Measurements from ENCODE around the gene TMEM190.

TMEM190 gene

GRCh38 chr19:55373306-55373992 is 3.2 kb upstream of the TMEM190 start:
- H3K9me3 Mint-ChIP-seq: no peaks in the 10 kb centered on the region
- H3K4me1 Mint-ChIP-seq (ENCODE audit: low read depth): peaks cover 21% of the 10 kb centered on the region
- H3K4me3 Mint-ChIP-seq: no peak overlapping the region
- H3K27ac Mint-ChIP-seq: peak overlapping the region; percentile 71
- H3K27me3 Mint-ChIP-seq: peaks cover 36% of the 10 kb centered on the region
- no peaks in the 10 kb centered on the region for H3K36me3 Mint-ChIP-seq (ENCODE audit: low read depth)

DNA sequence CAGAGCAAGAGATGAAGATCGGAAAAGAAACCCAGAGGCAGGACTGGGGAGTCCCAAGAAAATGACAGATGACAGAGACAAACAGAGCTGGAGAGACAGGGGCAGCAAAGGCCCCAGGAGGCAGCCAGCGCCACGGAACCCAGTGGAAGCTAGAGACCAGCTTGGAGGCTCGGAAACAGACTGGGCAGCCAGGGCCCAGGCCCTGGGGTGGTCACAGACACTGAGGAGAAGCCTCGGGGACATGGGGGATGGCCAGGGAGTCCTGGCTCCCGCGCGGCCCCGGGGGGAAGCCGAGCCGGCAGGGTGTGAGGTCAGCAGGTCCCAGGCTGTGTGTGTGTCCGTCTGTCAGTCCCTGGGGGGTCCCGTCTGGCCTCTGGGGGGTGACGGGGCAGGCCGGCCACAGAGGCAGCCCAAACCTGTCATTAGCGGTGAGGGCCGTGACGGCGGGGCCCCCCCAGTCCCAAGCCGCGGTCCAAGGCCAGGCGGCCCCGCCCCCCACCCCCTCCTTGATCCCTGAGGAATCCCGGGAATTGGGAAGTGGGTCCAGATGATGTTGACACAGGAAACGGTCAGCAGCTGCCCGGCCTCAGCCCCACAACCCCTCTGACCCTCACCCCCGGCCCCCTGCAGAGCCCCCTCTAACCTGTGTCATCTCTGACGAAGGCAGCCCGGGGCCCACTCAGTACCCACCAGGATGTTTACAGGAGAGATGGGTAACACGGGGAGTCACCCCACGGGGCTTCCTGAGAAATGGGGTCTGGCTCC is 2.5 kb upstream of the TMEM190 start:
- no peaks in the 10 kb centered on the region for H3K36me3 Mint-ChIP-seq (ENCODE audit: low read depth)
- peaks cover 36% of the 10 kb centered on the region for H3K27me3 Mint-ChIP-seq

GRCh38 chr19:55377356-55378131 is 918 bp downstream of the TMEM190 start:
- no peak overlapping the region for H3K27ac Mint-ChIP-seq
- no peaks in the 10 kb centered on the region for H3K9me3 Mint-ChIP-seq
- H3K4me3 Mint-ChIP-seq: no peak overlapping the region
- H3K4me1 Mint-ChIP-seq (ENCODE audit: low read depth): peaks cover 10% of the 10 kb centered on the region
- H3K36me3 Mint-ChIP-seq (ENCODE audit: low read depth): peaks cover 5% of the 10 kb centered on the region
- H3K27me3 Mint-ChIP-seq: peaks cover 11% of the 10 kb centered on the region

More for the DNA sequence above, 2.5 kb upstream of the TMEM190 start:
- Mint-ChIP-seq H3K27ac (peak overlapping the region; percentile 71), H3K4me1 (ENCODE audit: low read depth) (peaks cover 21% of the 10 kb centered on the region), H3K9me3 (no peaks in the 10 kb centered on the region), H3K4me3 (no peak overlapping the region)

DNA sequence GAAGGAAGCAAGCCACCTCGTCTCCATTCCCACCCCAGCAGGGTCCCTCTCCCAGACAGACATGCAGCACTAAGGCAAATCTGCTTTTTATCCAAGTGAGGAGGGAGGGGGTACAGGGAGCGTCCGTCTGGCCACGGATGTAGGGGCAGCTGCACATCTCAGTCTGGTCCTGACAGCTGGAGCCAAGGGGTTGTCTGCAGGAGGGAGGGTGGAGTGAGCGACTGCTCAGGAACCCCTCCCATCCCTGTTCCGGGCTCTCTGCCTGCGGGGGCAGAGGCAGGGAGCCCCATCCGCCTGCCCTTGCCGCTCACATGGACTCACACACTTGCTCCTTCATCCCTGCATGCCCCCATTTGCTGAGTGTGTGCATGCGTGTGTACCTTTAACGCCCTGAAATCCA is 2.5 kb downstream of the TMEM190 start:
- peaks cover 6% of the 10 kb centered on the region for H3K27me3 Mint-ChIP-seq

GRCh38 chr19:55382013-55382412 is 5.4 kb downstream of the TMEM190 start:
- no peak overlapping the region for H3K27ac Mint-ChIP-seq
- peaks cover 29% of the 10 kb centered on the region for H3K4me1 Mint-ChIP-seq (ENCODE audit: low read depth)
- peaks cover 19% of the 10 kb centered on the region for H3K36me3 Mint-ChIP-seq (ENCODE audit: low read depth)
- H3K27me3 Mint-ChIP-seq: no peaks in the 10 kb centered on the region
- no peaks in the 10 kb centered on the region for H3K9me3 Mint-ChIP-seq
- peak overlapping the region; percentile 90 for H3K4me3 Mint-ChIP-seq

More for the DNA sequence above, 2.5 kb downstream of the TMEM190 start:
- peaks cover 15% of the 10 kb centered on the region for H3K4me1 Mint-ChIP-seq (ENCODE audit: low read depth)
- H3K36me3 Mint-ChIP-seq (ENCODE audit: low read depth): peaks cover 5% of the 10 kb centered on the region
- no peak overlapping the region for H3K27ac Mint-ChIP-seq
- H3K9me3 Mint-ChIP-seq: no peaks in the 10 kb centered on the region
- no peak overlapping the region for H3K4me3 Mint-ChIP-seq

GRCh38 chr19:55382522-55383054 is 6.0 kb downstream of the TMEM190 start:
- H3K4me1 Mint-ChIP-seq (ENCODE audit: low read depth): peaks cover 33% of the 10 kb centered on the region
- no peaks in the 10 kb centered on the region for H3K27me3 Mint-ChIP-seq
- peaks cover 25% of the 10 kb centered on the region for H3K36me3 Mint-ChIP-seq (ENCODE audit: low read depth)
- H3K4me3 Mint-ChIP-seq: peak overlapping the region; percentile 90
- H3K27ac Mint-ChIP-seq: peak overlapping the region; percentile 95
- H3K9me3 Mint-ChIP-seq: no peaks in the 10 kb centered on the region

GRCh38 chr19:55383279-55384130 is 6.9 kb downstream of the TMEM190 start:
- H3K27ac Mint-ChIP-seq: peak overlapping the region; percentile 95
- H3K4me1 Mint-ChIP-seq (ENCODE audit: low read depth): peaks cover 42% of the 10 kb centered on the region
- peak overlapping the region; percentile 90 for H3K4me3 Mint-ChIP-seq

GRCh38 chr19:55384131-55384919 is 7.7 kb downstream of the TMEM190 start, which contains the start of gene TMEM238:
TSS of gene TMEM238 (minus strand) at chr19:55384292. CDS start at chr19:55384259, 33 bp downstream.
- Mint-ChIP-seq H3K36me3 (ENCODE audit: low read depth) (peaks cover 38% of the 10 kb centered on the region), H3K9me3 (no peaks in the 10 kb centered on the region), H3K27me3 (no peaks in the 10 kb centered on the region), H3K27ac (peak within 1 kb of the TSS; percentile 100), H3K4me3 (peak within 1 kb of the TSS; percentile 100), H3K4me1 (ENCODE audit: low read depth) (peaks cover 49% of the 10 kb centered on the region)

More at GRCh38 chr19:55383279-55384130, 6.9 kb downstream of the TMEM190 start:
- no peaks in the 10 kb centered on the region for H3K27me3 Mint-ChIP-seq
- no peaks in the 10 kb centered on the region for H3K9me3 Mint-ChIP-seq
- peaks cover 32% of the 10 kb centered on the region for H3K36me3 Mint-ChIP-seq (ENCODE audit: low read depth)

- Mint-ChIP-seq H3K4me3 (peak overlapping the region; percentile 100), H3K9me3 (no peaks in the 10 kb centered on the region), H3K27ac (peak overlapping the region; percentile 100), H3K4me1 (ENCODE audit: low read depth) (peaks cover 57% of the 10 kb centered on the region), H3K27me3 (no peaks in the 10 kb centered on the region), H3K36me3 (ENCODE audit: low read depth) (peaks cover 44% of the 10 kb centered on the region)
These were observed 8.5 kb downstream of the TMEM190 start for GRCh38 chr19:55384920-55385723.

DNA sequence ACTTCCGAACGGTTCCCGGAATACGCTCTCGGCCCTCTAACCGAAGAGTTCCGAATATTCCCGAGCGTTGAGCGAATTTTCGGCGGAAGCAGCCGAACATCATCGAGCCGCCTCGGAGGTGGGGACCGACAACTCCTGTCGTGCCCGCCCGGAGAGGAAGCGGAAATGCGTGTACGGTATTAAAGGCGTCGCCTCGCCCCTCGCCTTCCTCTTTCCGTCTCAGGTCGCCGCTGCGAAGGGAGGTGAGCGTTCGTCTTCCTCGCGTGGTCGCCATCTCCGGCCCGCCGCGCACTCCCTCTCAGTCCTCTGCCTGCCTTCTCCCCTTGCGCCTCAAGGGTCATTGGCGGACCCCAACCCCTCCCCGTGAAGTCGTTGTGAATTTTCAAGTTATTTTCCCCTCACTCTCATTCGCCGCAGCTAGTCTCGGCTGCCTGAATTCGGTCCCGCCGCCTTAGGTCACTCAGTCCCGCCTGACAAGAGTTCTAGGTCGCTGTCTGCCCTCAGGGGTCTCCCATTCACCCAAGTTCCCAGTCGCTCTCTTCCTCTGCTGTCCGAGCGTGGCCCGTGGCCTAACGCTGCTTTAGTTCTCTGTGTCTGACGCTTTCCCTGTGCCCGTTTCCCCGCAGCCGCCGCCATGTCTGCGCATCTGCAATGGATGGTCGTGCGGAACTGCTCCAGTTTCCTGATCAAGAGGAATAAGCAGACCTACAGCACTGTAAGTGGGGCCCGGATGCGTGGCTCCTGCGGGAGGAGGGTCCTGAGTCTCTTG is 9.3 kb downstream of the TMEM190 start, which contains the start of gene RPL28:
Gene RPL28 (plus strand): TSS at position 209 of the 769 bp plus-strand sequence. CDS start 426 bp downstream, at position 635.
- peaks cover 51% of the 10 kb centered on the region for H3K36me3 Mint-ChIP-seq (ENCODE audit: low read depth)
- H3K4me1 Mint-ChIP-seq (ENCODE audit: low read depth): peaks cover 65% of the 10 kb centered on the region
- peak within 1 kb of the TSS; percentile 100 for H3K27ac Mint-ChIP-seq
- H3K4me3 Mint-ChIP-seq: peak within 1 kb of the TSS; percentile 100
- H3K9me3 Mint-ChIP-seq: no peaks in the 10 kb centered on the region
- no peaks in the 10 kb centered on the region for H3K27me3 Mint-ChIP-seq

- no peaks in the 10 kb centered on the region for H3K27me3 Mint-ChIP-seq
- H3K36me3 Mint-ChIP-seq (ENCODE audit: low read depth): peaks cover 51% of the 10 kb centered on the region
- H3K9me3 Mint-ChIP-seq: no peaks in the 10 kb centered on the region
- peak overlapping the region; percentile 100 for H3K4me3 Mint-ChIP-seq
- H3K27ac Mint-ChIP-seq: peak overlapping the region; percentile 100
- H3K4me1 Mint-ChIP-seq (ENCODE audit: low read depth): peaks cover 66% of the 10 kb centered on the region
These were observed 9.9 kb downstream of the TMEM190 start for GRCh38 chr19:55386493-55386971.

All from stimulated activated naive CD8-positive, alpha-beta T cell treated with anti-CD3 and anti-CD28 coated beads, Interleukin-15, Interleukin-2, amounts not matched to agents 100 ng/mL and 50 ng/mL, for 24 hours (primary cell).